Measurements from ENCODE around the gene ADAMTS14. TPM values are rescaled to one million over a fixed set of nuclear protein-coding genes. Genes with fewer than 3 reads are reported as not detected.

The ADAMTS14 gene
- total and polyA plus RNA-seq, 8 donors: 0.33 to 9.4 (median 3.9) TPM; not detected in 2

- peaks cover 0 to 18% (median 9%) of the 10 kb centered on the region in 4 donors for H3K4me1 ChIP-seq
- TF ChIP-seq EP300 (IDR thresholded peaks at IDR 0.05) (no peak), CTCF (IDR thresholded peaks at IDR 0.05) (no peak), POLR2A (IDR thresholded peaks at IDR 0.05) (no peak), POLR2AphosphoS5 (IDR thresholded peaks at IDR 0.05) (no peak)
- H3K27me3 ChIP-seq: peaks cover 2 to 30% (median 7%) of the 10 kb centered on the region in 3 donors
- intact Hi-C loops (cut with DNase I; ENCODE audit: low total_unique reads): no loop called here
- DNase-seq: no peak
- no peak overlapping the region for H3K27ac ChIP-seq
- no peaks in the 10 kb centered on the region for H3K9me3 ChIP-seq
- no peaks in the 10 kb centered on the region for H3K36me3 ChIP-seq
- WGBS, 5 donors: 54 to 76% (median 58%) methylated on average over 9 of the region's 9 CpGs
- H3K4me3 ChIP-seq: no peak overlapping the region
These were observed 5.4 kb downstream of the ADAMTS14 start for GRCh38 chr10:70677620-70678249.

- no peaks in the 10 kb centered on the region for H3K9me3 ChIP-seq
- intact Hi-C loops (cut with DNase I; ENCODE audit: low total_unique reads): no loop called here
- no peak overlapping the region for H3K27ac ChIP-seq
- no peak for DNase-seq
- H3K4me1 ChIP-seq: peaks cover 0 to 13% (median 5%) of the 10 kb centered on the region in 4 donors
- H3K27me3 ChIP-seq: peaks cover 0 to 25% (median 2%) of the 10 kb centered on the region in 3 donors
- no peak for TF ChIP-seq POLR2A (IDR thresholded peaks at IDR 0.05)
- no peak for TF ChIP-seq EP300 (IDR thresholded peaks at IDR 0.05)
- TF ChIP-seq POLR2AphosphoS5 (IDR thresholded peaks at IDR 0.05): no peak
- no peak for TF ChIP-seq CTCF (IDR thresholded peaks at IDR 0.05)
- H3K4me3 ChIP-seq: no peak overlapping the region
- 87 to 95% (median 91%) methylated on average over 3 of the region's 3 CpGs for WGBS, 5 donors
- no peaks in the 10 kb centered on the region for H3K36me3 ChIP-seq
These were observed 5.9 kb downstream of the ADAMTS14 start for GRCh38 chr10:70678250-70678635.

GRCh38 chr10:70678757-70679489, 6.6 kb downstream of the ADAMTS14 start:
- H3K27ac ChIP-seq: no peak overlapping the region
- no peaks in the 10 kb centered on the region for H3K9me3 ChIP-seq
- peaks cover 0 to 18% (median 0%) of the 10 kb centered on the region in 3 donors for H3K27me3 ChIP-seq
- intact Hi-C loops (cut with DNase I; ENCODE audit: low total_unique reads): no loop called here
- H3K4me1 ChIP-seq: peaks cover 0 to 6% (median 1%) of the 10 kb centered on the region in 4 donors
- H3K4me3 ChIP-seq: no peak overlapping the region
- WGBS, 5 donors: 75 to 89% (median 86%) methylated on average over 3 of the region's 3 CpGs
- TF ChIP-seq CTCF (IDR thresholded peaks at IDR 0.05) (no peak), POLR2A (IDR thresholded peaks at IDR 0.05) (no peak), EP300 (IDR thresholded peaks at IDR 0.05) (no peak), POLR2AphosphoS5 (IDR thresholded peaks at IDR 0.05) (no peak)
- no peak for DNase-seq
- H3K36me3 ChIP-seq: no peaks in the 10 kb centered on the region

- TF ChIP-seq CTCF (IDR thresholded peaks at IDR 0.05): no peak
- TF ChIP-seq POLR2A (IDR thresholded peaks at IDR 0.05): no peak
- TF ChIP-seq EP300 (IDR thresholded peaks at IDR 0.05): no peak
- no peak for TF ChIP-seq POLR2AphosphoS5 (IDR thresholded peaks at IDR 0.05)
- H3K9me3 ChIP-seq: no peaks in the 10 kb centered on the region
- intact Hi-C loops (cut with DNase I; ENCODE audit: low total_unique reads): no loop called here
- peaks cover 0 to 13% (median 0%) of the 10 kb centered on the region in 3 donors for H3K27me3 ChIP-seq
- H3K4me3 ChIP-seq: no peak overlapping the region
- DNase-seq: peak in 1 of 2 donors; percentile 62
- WGBS, 5 donors: 71 to 82% (median 77%) methylated on average over 10 of the region's 10 CpGs
- no peak overlapping the region for H3K27ac ChIP-seq
- H3K4me1 ChIP-seq: peaks cover 0 to under 1% (median 0%) of the 10 kb centered on the region in 4 donors
- no peaks in the 10 kb centered on the region for H3K36me3 ChIP-seq
These were observed 7.2 kb downstream of the ADAMTS14 start for GRCh38 chr10:70679498-70679897.

Measured in stomach (tissue), 9 donors.